22Rv1 (cell line): ENCODE results near the gene RNF223.

Source experiments
- H3K27ac ChIP-seq: fragments of 450-650 bp; 2 replicates; pipeline ENCODE4 v1.5.1; 2017
- CTCF ChIP-seq: fragments of 450-650 bp; IDR thresholded peaks from 2 replicates; pipeline ENCODE4 v1.5.1; 2017; ENCODE audit warnings: mild to moderate bottlenecking
- ZFX ChIP-seq: fragments of 450-650 bp; IDR thresholded peaks from 2 replicates; pipeline ENCODE4 v1.6.1; 2017; ENCODE audit warnings: antibody characterized with exemption, borderline replicate concordance

The RNF223 gene

GRCh38 chr1:1066403-1067283 lies 7.5 kb downstream of the RNF223 start:
- no peak for TF ChIP-seq ZFX
- no peak for TF ChIP-seq CTCF
- H3K27ac ChIP-seq, result peak overlapping the region; percentile 91

- peak overlapping the region; percentile 25; the same call in 1 of the 2 replicates for H3K27ac ChIP-seq
These were observed 8.2 kb downstream of the RNF223 start for GRCh38 chr1:1065940-1066304.

GRCh38 chr1:1065265-1065939 lies 8.7 kb downstream of the RNF223 start:
- TF ChIP-seq ZFX (no peak), CTCF (no peak)
- peak overlapping the region; percentile 25; the same call in 1 of the 2 replicates for H3K27ac ChIP-seq

DNA sequence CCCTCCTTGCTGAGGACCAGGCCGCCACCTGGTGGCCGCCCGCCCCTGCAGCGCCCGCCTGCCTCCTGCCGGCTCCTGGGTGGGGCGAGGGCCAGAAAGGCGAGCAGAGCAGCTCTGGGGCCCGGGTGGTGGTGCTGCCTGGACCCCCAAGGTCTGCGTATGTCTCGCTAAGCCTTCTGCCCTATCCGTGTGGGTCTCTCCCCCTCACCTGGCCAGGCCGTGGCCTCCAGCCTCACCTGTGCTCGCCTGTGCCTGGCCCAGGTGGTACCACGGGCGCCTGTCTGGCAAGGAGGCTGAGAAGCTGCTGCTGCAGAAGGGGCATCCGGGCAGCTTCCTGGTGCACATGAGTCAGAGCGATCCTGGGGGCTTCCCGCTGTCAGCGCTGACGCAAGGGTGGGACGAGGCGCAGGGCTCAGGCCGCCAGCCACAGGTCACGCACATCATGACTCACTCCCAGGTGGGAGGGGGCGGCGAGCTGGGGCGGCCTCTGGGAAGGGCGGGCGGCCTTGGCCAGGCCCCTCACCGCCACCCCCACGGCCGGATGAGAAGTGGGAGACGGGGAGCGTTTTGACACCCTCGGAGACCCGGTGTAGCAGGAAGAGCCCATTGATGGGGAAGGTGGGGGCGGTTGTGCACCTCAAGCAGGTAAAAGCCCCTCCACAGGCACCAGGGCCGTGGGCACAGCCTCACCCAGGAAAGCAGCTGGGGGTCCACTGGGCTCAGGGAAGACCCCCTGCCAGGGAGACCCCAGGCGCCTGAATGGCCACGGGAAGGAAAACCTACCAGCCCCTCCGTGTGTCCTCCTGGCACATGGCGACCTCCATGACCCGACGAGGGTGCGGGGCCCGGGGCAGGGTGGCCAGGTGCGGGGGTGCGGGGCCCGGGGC lies 9.9 kb downstream of the RNF223 start:
- H3K27ac ChIP-seq, result peak overlapping the region; percentile 62
- no peak for TF ChIP-seq ZFX
- TF ChIP-seq CTCF, result peak; percentile 98

- no peak for TF ChIP-seq ZFX
- TF ChIP-seq CTCF, result no peak
- peak overlapping the region; percentile 62 for H3K27ac ChIP-seq
These were observed 10.7 kb downstream of the RNF223 start for GRCh38 chr1:1063261-1063944.

GRCh38 chr1:1062348-1063163 lies 11.6 kb downstream of the RNF223 start:
- TF ChIP-seq CTCF (no peak), ZFX (no peak)
- H3K27ac ChIP-seq, result no peak overlapping the region
